Measurements from ENCODE around the gene TULP4. TPM values are rescaled to one million over a fixed set of nuclear protein-coding genes. Genes with fewer than 3 reads are reported as not detected.

Gene TULP4
- total RNA-seq, 1 experiment from 2014 or later, result 64.6 TPM

GRCh38 chr6:158361068-158361467 is 48.8 kb downstream of the TULP4 start:
- no peak overlapping the region for H2BK12ac ChIP-seq (ENCODE audit: insufficient read length, low read depth, low read length)
- no peak overlapping the region for H2AFZ ChIP-seq (ENCODE audit: low read length)
- Mint-ChIP-seq H3K9me3 (peaks cover 3 to 7% of the 10 kb centered on the region in 2 experiments; a peak in 3 of 5 replicates), H3K36me3 (ENCODE audit: insufficient read depth in 1 of 3, low read depth in 3 of 3) (peaks cover 0 to 9% (median 5%) of the 10 kb centered on the region in 3 experiments; a peak in 5 of 7 replicates), H3K27ac (no peak overlapping the region), H3K4me1 (peaks cover 6 to 14% of the 10 kb centered on the region in 2 experiments), H3K4me3 (no peak overlapping the region), H3K27me3 (ENCODE audit: low read depth) (no peaks in the 10 kb centered on the region)
- H3K9me3 ChIP-seq (ENCODE audit: control insufficient read depth, low read depth, low read length), result no peaks in the 10 kb centered on the region
- no peak overlapping the region for H3K9ac ChIP-seq (ENCODE audit: extremely low read depth, insufficient read length, low read length)
- H2BK15ac ChIP-seq (ENCODE audit: low read depth, low read length), result no peak overlapping the region
- no peaks in the 10 kb centered on the region for H3K27me3 ChIP-seq (ENCODE audit: insufficient read depth, low read length)
- no peak overlapping the region for H3K4ac ChIP-seq (ENCODE audit: low read depth, low read length)
- H3K23me2 ChIP-seq (ENCODE audit: insufficient read length, low read depth, low read length, poor library complexity, severe bottlenecking), result no peaks in the 10 kb centered on the region
- H4K91ac ChIP-seq (ENCODE audit: insufficient read length, low read depth, low read length), result no peak overlapping the region
- no peak overlapping the region for H2BK120ac ChIP-seq (ENCODE audit: low read depth, low read length, poor library complexity, severe bottlenecking)
- no peaks in the 10 kb centered on the region for H3K4me1 ChIP-seq (ENCODE audit: insufficient read depth, low read length)
- no peak overlapping the region for H3K18ac ChIP-seq (ENCODE audit: insufficient read length, low read depth, low read length)
- no peaks in the 10 kb centered on the region for H3K79me1 ChIP-seq (ENCODE audit: insufficient read depth, low read depth, low read length, poor library complexity, severe bottlenecking)
- H3K79me2 ChIP-seq (ENCODE audit: insufficient read depth, low read length), result no peaks in the 10 kb centered on the region; the same call in 1 of the 2 replicates
- H3K14ac ChIP-seq (ENCODE audit: insufficient read depth, low read length), result no peak overlapping the region
- H3K27ac ChIP-seq (ENCODE audit: insufficient read length, low read depth, low read length), result no peak overlapping the region
- H4K8ac ChIP-seq (replicated peaks; ENCODE audit: insufficient read length, low read depth, low read length), result no peak overlapping the region
- no peak overlapping the region for H4K5ac ChIP-seq (ENCODE audit: insufficient read length, low read depth, low read length)
- H2AK5ac ChIP-seq (ENCODE audit: insufficient read length, low read length), result no peak overlapping the region
- H3T11ph ChIP-seq (ENCODE audit: low read length), result no peak overlapping the region
- no peak overlapping the region for H3K23ac ChIP-seq (ENCODE audit: insufficient read length, low read depth, low read length)
- TF ChIP-seq, protein P1, sequence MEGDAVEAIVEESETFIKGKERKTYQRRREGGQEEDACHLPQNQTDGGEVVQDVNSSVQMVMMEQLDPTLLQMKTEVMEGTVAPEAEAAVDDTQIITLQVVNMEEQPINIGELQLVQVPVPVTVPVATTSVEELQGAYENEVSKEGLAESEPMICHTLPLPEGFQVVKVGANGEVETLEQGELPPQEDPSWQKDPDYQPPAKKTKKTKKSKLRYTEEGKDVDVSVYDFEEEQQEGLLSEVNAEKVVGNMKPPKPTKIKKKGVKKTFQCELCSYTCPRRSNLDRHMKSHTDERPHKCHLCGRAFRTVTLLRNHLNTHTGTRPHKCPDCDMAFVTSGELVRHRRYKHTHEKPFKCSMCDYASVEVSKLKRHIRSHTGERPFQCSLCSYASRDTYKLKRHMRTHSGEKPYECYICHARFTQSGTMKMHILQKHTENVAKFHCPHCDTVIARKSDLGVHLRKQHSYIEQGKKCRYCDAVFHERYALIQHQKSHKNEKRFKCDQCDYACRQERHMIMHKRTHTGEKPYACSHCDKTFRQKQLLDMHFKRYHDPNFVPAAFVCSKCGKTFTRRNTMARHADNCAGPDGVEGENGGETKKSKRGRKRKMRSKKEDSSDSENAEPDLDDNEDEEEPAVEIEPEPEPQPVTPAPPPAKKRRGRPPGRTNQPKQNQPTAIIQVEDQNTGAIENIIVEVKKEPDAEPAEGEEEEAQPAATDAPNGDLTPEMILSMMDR (conservative IDR thresholded peaks at IDR 0.05), result no peak
- no peak overlapping the region for H3K4me2 ChIP-seq (ENCODE audit: insufficient read depth, insufficient read length, low read length)
- H2BK5ac ChIP-seq (ENCODE audit: insufficient read length, low read length), result no peak overlapping the region
- H3K56ac ChIP-seq (ENCODE audit: insufficient read length, low read depth, low read length), result no peak overlapping the region
- no peak overlapping the region for H2BK20ac ChIP-seq (ENCODE audit: low read depth, low read length, poor library complexity, severe bottlenecking)
- no peaks in the 10 kb centered on the region for H4K20me1 ChIP-seq (ENCODE audit: control insufficient read depth, insufficient read depth, insufficient read length)
- no peak for DNase-seq

Measured in H9 (cell line).